ENCODE data around the gene NUDT2. TPM values are rescaled to one million over a fixed set of nuclear protein-coding genes. Genes with fewer than 3 reads are reported as not detected.

NUDT2 gene
- total RNA-seq, 4 donors from 2014 or later = 9.2 to 29.3 (median 17.8) TPM

DNA sequence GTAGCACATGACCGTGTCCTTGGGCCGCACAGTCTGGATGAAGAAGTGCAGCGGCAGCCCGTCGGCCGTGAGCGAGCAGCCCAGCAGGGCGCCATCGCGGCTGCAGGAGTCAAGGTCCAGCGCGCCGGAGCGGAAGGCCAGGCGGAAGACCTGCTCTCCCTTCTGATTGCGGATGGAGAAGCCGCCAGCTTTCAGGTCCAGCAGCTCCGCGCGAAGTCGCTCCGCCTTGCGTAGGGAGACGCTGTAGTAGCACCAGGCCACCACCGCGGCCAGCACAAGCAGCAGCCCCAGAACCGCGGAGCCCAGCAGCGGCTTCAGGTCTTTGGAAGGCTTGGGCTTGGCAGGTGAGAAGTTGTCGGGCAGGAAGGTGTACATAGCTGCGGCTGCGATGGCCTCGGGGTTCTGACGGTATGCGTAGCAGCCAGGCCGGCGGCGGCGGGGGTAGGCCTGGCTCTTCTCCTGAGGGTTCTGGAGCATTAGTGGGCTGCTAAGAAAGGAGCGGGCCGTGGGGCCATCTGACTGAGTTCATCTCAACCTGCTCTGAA lies 43.2 kb downstream of the NUDT2 start:
- Histone ChIP-seq H3K4me1 (peaks cover 8 to 29% (median 14%) of the 10 kb centered on the region in 3 donors), H3K36me3 (peaks cover 0 to 49% (median 18%) of the 10 kb centered on the region in 3 donors)
- DNase-seq = no peak

DNA sequence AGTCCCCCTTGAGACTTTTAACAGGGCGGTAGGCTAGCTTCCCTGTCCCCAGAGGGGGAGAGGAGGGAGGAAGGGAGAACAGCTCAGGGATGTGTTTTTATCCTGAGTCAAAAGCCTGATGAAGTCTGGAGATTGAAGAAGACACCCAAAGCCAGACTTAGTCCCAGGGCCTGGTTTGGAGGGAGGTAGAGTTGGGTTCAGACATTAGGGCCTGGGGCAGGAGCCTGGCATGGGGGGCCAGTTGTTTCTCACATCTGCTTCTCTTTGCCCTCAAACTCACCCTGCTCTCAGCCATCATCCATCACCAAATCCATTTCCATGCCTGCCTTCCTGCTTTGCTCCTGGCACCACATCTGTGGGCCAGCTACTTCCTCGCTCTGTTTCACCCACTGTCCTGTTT lies 44.4 kb downstream of the NUDT2 start:
- WGBS, 2 donors = 94% methylated on average over 1 to 2 of the region's 2 CpGs
- Histone ChIP-seq H3K27ac (no peak overlapping the region), H3K9me3 (no peaks in the 10 kb centered on the region), H3K4me3 (no peak overlapping the region), H3K27me3 (no peaks in the 10 kb centered on the region), H3K36me3 (peaks cover 0 to 37% (median 18%) of the 10 kb centered on the region in 3 donors), H3K4me1 (peaks cover 8 to 32% (median 16%) of the 10 kb centered on the region in 3 donors)
- intact Hi-C loops (cut with DNase I) = no loop called here
- TF ChIP-seq POLR2A (IDR thresholded peaks at IDR 0.05) (no peak), CTCF (IDR thresholded peaks at IDR 0.05) (no peak)
- DNase-seq = no peak

More for the DNA sequence above, 43.2 kb downstream of the NUDT2 start:
- no peak overlapping the region for H3K27ac ChIP-seq
- WGBS, 2 donors = 77 to 92% methylated on average over 13 to 14 of the region's 41 CpGs
- no peak overlapping the region for H3K4me3 ChIP-seq
- TF ChIP-seq CTCF (IDR thresholded peaks at IDR 0.05) = no peak
- no peak for TF ChIP-seq POLR2A (IDR thresholded peaks at IDR 0.05)
- intact Hi-C loops (cut with DNase I) = no loop called here
- H3K9me3 ChIP-seq = no peaks in the 10 kb centered on the region
- no peaks in the 10 kb centered on the region for H3K27me3 ChIP-seq

- Histone ChIP-seq H3K36me3 (peaks cover 0 to 33% (median 14%) of the 10 kb centered on the region in 3 donors), H3K27ac (no peak overlapping the region), H3K4me1 (peaks cover 8 to 37% (median 16%) of the 10 kb centered on the region in 3 donors), H3K27me3 (no peaks in the 10 kb centered on the region), H3K4me3 (no peak overlapping the region), H3K9me3 (no peaks in the 10 kb centered on the region)
- intact Hi-C loops (cut with DNase I) = no loop called here
- no peak for DNase-seq
- 97 to 98% methylated on average over 2 to 3 of the region's 3 CpGs for WGBS, 2 donors
- TF ChIP-seq POLR2A (IDR thresholded peaks at IDR 0.05) (no peak), CTCF (IDR thresholded peaks at IDR 0.05) (no peak)
These were observed 45.0 kb downstream of the NUDT2 start for GRCh38 chr9:34374339-34374738.

GRCh38 chr9:34374905-34375552 lies 45.7 kb downstream of the NUDT2 start:
- no peak for DNase-seq
- H3K4me3 ChIP-seq = no peak overlapping the region
- no peak for TF ChIP-seq POLR2A (IDR thresholded peaks at IDR 0.05)
- peak in 1 of 6 experiments; percentile 6 for TF ChIP-seq CTCF (IDR thresholded peaks at IDR 0.05)
- WGBS, 2 donors = 49 to 52% methylated on average over 5 of the region's 5 CpGs
- no peaks in the 10 kb centered on the region for H3K27me3 ChIP-seq
- intact Hi-C loops (cut with DNase I) = loop anchor here (5.0 kb wide), 1 partner anchor 43 kb away; no protein-coding TSS in a partner anchor
- peak overlapping the region in 3 of 4 donors; percentile 7 to 92 (median 88) for H3K27ac ChIP-seq
- H3K4me1 ChIP-seq = peaks cover 14 to 44% (median 22%) of the 10 kb centered on the region in 3 donors
- H3K36me3 ChIP-seq = peaks cover 0 to 26% (median 12%) of the 10 kb centered on the region in 3 donors
- no peaks in the 10 kb centered on the region for H3K9me3 ChIP-seq

DNA sequence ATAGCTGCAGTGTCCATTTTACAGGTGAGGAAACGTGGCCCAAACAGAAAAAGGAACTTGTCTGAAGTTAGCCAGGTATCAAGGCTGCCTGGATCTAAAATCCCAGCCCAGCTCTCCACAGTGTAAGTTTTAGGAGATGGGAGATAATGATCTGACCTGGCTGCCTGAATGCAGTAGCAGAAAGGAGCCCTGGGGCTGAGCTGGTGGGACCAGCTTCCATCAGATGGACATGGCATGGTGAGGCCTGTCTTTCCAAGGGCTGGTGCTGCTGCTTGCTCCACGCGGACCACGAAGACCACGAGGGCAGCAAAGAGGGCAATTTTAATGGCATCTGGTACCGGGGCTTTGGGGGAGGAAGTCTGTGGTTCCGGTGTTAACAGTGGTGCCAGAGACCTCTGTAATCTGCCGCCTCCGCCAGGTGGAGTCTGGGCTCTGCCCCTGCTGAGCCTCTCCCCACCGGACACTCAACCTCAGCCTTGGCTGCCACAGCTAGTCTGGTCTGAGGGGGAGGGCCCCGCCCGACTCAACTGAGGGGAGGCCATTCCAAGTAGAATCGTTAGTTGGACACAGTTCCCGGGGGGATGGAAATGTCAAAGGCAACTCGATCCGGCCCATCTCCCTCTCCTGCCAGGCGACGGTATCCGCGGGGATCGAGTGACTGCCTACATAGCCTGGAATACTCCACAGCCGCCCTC lies 46.7 kb downstream of the NUDT2 start:
- Histone ChIP-seq H3K9me3 (no peaks in the 10 kb centered on the region), H3K27ac (peak overlapping the region; percentile 83 to 92 (median 86)), H3K4me3 (peak overlapping the region; percentile 56 to 93 (median 86)), H3K27me3 (no peaks in the 10 kb centered on the region), H3K36me3 (peaks cover 0 to 16% (median 9%) of the 10 kb centered on the region in 3 donors), H3K4me1 (peaks cover 24 to 54% (median 30%) of the 10 kb centered on the region in 3 donors)
- WGBS, 2 donors = 12 to 38% methylated on average over 3 to 21 of the region's 22 CpGs
- no peak for TF ChIP-seq POLR2A (IDR thresholded peaks at IDR 0.05)
- TF ChIP-seq CTCF (IDR thresholded peaks at IDR 0.05) = peak in 3 of 6 experiments; percentile 17 to 35 (median 23)
- DNase-seq = no peak
- intact Hi-C loops (cut with DNase I) = loop anchor here (5.0 kb wide), 1 partner anchor 44 kb away; no protein-coding TSS in a partner anchor
